Measurements from ENCODE around the gene PGS1.

GRCh38 chr17:78426293-78426879 lies 47.9 kb downstream of the PGS1 start:
- TF ChIP-seq POLR2AphosphoS5 (IDR thresholded peaks at IDR 0.05) (no peak), CTCF (IDR thresholded peaks at IDR 0.05) (no peak), POLR2A (IDR thresholded peaks at IDR 0.05; ENCODE audit: low read depth) (no peak), EP300 (IDR thresholded peaks at IDR 0.05) (no peak)

Measured in esophagus muscularis mucosa (tissue), 4 donors.